Measurements from ENCODE around the gene FPR2.

The FPR2 gene

GRCh38 chr19:51781999-51782398, 21.0 kb downstream of the FPR2 start:
- DNase-seq: no peak

GRCh38 chr19:51783372-51783771, 22.4 kb downstream of the FPR2 start:
- no peak for DNase-seq

- no peak for DNase-seq
Measured at GRCh38 chr19:51784109-51784785, 23.3 kb downstream of the FPR2 start.

DNA sequence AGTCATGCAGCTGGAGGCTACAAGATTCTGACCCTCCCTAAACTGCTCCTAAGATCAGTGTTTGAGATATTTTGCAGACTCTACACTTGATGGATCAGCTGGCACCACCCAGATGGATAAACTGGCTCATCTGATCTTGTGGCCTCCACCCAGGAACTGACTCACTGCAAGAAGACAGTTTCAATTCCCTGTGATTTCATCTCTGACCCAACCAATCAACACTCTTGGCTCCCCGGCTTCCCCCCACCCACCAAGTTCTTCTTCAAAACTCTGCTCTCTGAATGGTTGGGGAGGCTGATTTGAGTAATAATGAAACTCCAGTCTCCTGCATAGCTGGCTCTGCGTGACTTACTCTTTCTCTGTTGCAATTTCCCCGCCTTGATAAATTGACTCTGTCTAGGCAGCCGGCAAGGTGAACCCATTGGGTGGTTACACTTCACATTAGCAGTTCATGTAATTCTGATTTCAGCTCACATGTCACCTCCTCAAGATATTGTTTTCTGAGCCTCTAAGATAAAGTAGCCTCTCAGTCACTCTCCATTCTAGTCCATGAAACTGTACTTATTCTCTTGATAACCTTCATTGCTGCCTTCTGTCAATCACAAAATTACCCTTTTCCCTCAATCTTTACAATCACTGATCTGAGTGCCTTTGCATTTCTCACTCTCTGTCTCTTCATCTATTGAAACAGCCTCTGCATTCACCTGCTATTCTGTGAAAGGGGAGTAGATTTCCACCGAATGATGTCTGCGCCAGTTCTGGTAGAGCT, 24.1 kb downstream of the FPR2 start:
- DNase-seq: peak in 15 of 56 donors; percentile 1 to 35 (median 9)

DNA sequence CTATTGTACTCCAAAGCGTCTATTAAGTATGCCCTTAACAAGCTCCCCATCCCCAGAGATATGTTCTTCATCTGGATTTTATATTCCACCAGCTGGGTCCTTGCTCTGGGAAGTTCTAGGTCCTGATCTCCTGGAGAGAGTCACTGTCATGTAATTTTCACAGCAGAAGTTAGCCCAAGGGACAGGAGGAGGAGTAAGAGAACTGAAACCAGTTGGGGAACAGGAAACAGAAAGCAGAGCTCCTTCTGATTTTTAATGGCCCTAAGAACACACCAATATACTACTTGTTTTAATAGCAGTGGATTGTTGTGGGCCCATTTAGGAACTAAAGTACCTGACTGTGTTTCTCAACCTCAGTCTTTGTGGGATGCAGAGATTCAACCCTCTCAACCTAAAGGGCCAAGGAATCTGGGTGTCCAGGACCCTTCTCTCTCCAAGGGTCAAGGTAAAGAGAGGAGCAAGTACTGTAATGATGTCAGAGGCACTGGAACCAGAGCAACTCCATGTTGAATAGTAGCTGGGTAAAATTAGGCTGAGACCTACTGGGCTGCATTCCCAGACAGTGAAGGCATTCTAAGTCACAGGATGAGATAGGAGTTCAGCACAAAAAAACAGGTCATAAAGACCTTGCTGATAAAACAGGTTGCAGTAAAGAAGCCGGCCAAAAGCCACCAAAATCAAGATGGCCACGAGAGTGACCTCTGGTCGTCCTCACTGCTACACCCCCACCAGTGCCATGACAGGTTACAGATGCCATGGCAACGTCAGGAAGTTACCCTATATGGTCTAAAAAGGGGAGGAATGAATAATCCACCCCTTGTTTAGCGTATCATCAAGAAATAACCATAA, 25.9 kb downstream of the FPR2 start:
- no peak for DNase-seq

GRCh38 chr19:51788029-51788428, 27.0 kb downstream of the FPR2 start:
- DNase-seq: no peak

- DNase-seq: no peak
Measured at GRCh38 chr19:51789061-51789795, 28.2 kb downstream of the FPR2 start.

GRCh38 chr19:51792932-51793331, 32.0 kb downstream of the FPR2 start:
- DNase-seq: no peak

- no peak for DNase-seq
Measured at GRCh38 chr19:51793994-51794393, 33.0 kb downstream of the FPR2 start.

- no peak for DNase-seq
Measured at GRCh38 chr19:51794885-51795490, 34.0 kb downstream of the FPR2 start, which contains the start of gene FPR3. FPR3 (plus strand) TSS chr19:51795157; CDS start chr19:51823749, 28,592 bp downstream.

DNA sequence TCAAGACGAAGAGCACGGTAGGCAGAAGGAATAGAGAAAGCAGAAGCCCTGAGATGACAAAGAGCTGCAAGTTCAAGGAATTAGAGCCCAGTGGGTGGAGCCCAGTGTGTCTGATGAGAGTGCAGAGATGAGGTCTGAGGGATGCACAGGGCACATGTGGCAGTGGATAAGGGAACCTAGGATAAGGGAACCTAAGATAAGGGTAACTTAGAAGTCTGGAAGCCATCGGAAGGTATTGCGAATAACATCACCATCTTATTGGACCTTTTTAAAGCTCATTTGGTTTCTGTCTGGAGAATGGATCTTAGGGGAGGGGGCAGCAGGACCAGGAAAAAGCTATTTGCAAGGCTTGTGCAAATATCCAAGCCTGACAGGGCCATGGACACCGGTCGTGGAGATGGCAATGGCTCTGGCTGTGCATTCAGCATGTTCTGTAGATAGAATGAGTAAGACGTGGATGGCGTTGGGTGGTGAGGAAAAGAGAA, 35.3 kb downstream of the FPR2 start:
- DNase-seq: no peak

GRCh38 chr19:51797480-51797879, 36.5 kb downstream of the FPR2 start:
- DNase-seq: no peak

DNA sequence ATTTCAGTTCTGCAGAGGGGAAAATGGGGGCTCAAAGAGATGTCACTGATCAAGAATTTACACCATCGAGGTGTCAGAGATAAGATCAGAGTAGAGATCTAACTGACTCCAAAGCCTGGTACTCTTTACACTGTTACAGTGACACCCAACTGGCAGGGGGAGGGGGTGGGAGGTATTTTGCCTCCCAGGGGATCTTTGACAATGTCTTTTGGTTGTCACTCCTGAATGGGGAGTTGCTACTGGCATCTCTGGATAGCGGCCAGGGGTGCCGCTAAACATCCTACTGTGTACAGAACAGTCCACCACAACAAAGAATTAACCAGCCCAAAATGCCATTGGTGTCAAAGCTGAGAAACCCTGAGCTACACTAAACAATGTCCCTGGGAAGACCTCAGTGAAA, 37.1 kb downstream of the FPR2 start:
- DNase-seq: no peak

DNA sequence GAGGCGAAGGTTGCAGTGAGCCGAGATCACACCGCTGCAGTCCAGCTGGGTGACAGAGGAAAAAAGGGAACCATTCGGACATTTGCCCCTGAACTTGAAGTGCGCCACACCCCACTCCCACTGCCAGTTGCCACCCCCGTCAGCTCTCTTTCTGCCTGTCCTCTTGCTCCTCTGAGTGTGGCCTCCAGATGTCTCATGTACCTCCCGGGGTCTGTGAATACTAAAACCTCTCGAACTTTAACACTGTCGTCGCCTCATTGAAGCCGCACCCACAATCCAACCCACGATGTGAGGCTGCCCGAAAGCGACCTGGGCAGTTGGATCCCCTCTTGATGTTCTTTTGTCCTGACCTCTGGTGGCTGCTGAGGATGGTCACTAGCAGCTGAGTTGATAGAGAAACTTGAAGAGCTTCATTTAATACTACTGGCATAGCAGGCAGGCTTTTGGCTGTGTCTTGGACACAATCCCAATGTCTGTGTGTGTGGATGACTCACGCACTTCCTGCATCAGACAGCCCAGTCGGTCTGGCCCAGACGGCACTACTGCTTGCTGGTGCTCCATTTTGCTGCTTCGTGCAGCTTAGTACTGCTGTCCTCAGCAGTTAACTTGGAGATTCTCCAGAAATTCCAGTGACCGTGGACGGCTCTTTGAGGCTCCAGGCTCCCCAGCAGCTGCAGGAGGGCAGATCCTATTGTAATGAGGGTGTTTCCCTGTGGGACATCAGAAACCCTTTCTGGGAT, 38.2 kb downstream of the FPR2 start:
- peak in 31 of 56 donors; percentile 3 to 71 (median 19) for DNase-seq

GRCh38 chr19:51799774-51800472, 38.9 kb downstream of the FPR2 start:
- DNase-seq: no peak

DNA sequence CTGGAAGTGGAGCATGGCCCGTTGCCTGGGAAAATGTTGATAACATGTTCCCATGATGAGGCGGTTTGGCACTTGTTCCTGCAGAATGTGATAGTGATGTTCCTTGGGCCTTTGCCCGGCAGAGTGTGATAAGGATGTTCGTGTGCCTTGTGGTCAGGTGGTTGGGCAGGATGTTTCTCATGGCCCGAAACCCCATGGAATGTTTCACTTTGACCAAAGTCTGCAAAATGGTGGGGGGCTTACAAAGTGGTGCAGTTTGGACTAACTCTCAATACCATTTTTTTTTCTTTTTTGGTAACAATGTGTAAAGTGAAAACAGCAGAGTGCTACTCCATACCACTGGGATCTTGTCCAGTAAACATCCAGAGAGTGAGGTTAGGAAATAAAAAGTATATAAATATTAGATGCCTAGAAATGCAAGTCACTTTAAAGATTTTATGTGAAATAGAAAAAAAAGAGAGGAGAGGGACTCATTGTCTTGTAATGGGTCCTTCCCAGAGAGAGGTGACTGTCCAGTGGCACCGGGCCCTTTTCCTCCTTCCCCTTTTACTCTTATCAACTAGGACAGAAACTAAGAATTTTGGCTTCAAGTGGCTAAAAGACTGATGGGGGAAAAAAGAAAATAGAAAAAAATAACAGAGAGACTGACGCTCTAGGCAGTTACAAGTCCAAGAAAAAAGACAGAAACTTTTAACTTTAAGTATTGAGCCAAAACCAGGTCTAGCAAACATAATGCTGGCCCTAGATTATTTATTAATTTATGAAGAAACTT, 39.7 kb downstream of the FPR2 start:
- DNase-seq: no peak

- DNase-seq: no peak
Measured at GRCh38 chr19:51802775-51803174, 41.8 kb downstream of the FPR2 start.

- DNase-seq: no peak
Measured at GRCh38 chr19:51803519-51803918, 42.5 kb downstream of the FPR2 start.
